ENCODE measurements around the gene RNF121.

Gene RNF121

DNA sequence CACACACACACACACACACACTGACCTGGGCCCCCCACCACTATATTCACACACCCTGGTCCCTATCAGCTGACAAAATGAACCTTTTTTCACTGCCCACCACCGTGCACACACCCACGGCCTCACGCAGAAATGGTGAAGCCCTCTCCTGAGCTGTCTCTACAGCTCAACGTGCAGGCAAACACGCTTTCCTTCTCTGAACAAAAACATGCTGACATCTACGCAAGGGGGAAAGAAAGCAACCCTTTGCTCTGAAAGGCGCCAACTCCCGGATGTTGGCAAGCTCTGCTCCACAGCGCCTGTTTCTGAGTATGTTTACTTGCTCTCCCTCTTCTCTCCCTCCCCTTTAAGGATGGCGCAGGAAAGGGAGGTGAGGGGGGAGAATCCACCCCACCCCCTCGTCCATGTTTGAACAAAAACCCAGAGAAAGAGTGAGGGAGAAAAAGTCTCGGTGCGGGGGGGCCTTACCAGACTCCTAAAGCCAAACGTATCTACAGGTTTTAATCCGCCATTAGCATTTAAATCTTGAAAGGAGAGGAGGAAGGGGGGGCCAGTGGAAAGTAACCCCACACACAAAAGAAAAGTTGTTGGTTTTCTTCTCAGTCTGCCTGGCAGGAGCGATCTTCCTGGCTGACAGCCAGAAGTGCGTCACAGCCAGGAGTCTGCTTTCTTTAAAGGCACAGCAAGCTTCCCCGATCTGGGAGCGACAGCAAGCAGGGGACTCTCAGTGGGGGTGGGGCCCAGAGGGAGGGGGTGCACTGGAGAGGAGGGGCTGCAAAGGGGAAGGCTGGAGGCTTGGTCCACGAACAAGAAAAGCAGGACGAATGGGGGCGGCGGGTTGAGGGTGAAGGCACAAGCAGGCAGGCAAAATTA lies 111.9 kb downstream of the RNF121 start:
- peak; percentile 84 for DNase-seq

GRCh38 chr11:72041364-72042063 lies 112.7 kb downstream of the RNF121 start:
- peak; percentile 49 for DNase-seq

GRCh38 chr11:72042064-72042745 lies 113.4 kb downstream of the RNF121 start:
- DNase-seq: no peak

- no peak for DNase-seq
Measured at GRCh38 chr11:72045849-72046248, 117.0 kb downstream of the RNF121 start.
